Measurements from ENCODE around the gene KMT2C.
"Not testable (repeated sequence)": the region's sequence is repeated elsewhere in the genome, so short reads cannot be mapped to it uniquely, and the experiment has no call there.

DNA sequence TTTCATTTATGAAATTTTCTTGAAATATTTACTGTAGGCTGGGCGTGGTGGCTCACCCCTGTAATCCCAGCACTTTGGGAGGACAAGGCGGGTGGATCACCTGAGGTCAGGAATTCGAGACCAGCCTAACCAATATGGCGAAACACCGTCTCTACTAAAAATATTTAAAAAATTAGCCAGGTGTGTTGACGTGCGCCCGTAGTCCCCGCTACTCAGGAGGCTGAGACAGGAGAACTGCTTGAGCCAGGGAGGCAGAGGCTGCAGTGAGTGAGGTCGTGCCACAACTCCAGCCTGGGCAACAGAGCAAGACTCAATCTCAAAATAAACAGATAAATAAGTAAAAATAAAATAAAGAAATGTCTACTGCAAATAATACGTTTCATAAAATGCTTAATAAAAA lies 192.3 kb downstream of the KMT2C start:
- TF ChIP-seq, protein P1, sequence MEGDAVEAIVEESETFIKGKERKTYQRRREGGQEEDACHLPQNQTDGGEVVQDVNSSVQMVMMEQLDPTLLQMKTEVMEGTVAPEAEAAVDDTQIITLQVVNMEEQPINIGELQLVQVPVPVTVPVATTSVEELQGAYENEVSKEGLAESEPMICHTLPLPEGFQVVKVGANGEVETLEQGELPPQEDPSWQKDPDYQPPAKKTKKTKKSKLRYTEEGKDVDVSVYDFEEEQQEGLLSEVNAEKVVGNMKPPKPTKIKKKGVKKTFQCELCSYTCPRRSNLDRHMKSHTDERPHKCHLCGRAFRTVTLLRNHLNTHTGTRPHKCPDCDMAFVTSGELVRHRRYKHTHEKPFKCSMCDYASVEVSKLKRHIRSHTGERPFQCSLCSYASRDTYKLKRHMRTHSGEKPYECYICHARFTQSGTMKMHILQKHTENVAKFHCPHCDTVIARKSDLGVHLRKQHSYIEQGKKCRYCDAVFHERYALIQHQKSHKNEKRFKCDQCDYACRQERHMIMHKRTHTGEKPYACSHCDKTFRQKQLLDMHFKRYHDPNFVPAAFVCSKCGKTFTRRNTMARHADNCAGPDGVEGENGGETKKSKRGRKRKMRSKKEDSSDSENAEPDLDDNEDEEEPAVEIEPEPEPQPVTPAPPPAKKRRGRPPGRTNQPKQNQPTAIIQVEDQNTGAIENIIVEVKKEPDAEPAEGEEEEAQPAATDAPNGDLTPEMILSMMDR (IDR thresholded peaks at IDR 0.05): not testable (repeated sequence)
- TF ChIP-seq ZFX (IDR thresholded peaks at IDR 0.05; ENCODE audit: borderline replicate concordance): not testable (repeated sequence)
